NCI-H2081 (cell line): Measurements from ENCODE around the gene MSANTD4.
A peak's percentile ranks its signal among the peaks of the same experiment; 100 is the strongest.
"Not testable (repeated sequence)": the region's sequence is repeated elsewhere in the genome, so short reads cannot be mapped to it uniquely, and the experiment has no call there.

Experiments
- DNase-seq, 2 experiments: peaks; one replicate each; lab custom pipeline; 2025; lab: John Stamatoyannopoulos, UW

MSANTD4 gene

DNA sequence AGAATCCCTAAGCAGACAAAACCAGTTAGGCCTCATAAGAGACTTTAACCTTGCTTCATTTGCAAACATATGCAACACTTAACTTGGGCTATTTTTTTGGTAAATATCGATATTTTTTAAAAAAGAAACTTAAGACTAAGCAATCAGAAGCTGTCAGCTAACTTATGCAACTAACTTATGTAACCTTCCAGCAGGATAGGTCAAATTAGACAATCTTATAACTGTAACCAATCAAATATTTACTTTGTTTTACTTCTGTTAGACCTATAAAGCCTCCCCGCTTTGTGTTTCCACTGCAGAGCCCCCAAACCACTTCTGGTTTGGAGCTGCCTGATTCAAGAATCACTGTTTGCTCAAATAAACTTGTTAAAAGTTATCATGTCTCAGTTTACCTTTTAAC, 8.0 kb downstream of the MSANTD4 start:
- no peak for DNase-seq

DNA sequence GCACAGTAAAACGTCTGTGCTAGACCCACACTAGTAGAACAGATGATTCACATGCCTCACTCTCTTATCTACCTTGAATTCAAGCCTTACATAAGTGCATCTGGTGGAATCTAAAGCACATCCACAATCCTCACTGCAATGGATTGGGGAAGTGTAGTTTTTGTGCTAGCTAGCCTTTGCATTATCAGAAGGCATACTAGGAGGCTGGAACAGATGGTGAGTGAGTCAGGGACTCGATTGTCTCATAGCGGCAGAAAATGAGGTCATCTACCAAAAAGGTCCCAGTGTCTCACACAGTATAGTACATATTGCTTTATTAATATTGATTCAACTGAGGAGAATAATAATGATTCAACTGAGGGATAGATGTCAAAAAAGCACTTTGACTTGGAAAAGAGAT, 9.3 kb downstream of the MSANTD4 start:
- DNase-seq, result no peak

DNA sequence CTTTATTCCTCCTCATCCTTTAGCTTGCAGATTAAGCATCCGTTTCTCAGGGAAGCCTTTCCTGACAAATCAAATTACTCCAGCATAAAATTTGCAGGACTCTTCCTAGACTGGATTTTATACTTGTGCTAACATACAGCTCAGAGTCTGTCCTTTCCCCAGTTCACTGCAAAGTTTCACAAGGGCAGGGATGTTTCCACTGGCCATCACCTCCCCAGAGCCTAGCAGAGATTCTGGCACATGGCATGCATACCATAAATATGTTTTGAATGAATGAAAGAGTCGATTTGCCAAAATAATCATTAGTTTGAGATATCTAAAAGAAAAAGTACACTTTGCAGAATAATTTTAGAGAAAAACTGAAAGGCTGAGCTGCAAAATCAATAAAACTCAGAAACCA, 10.6 kb downstream of the MSANTD4 start:
- DNase-seq, result no peak

DNA sequence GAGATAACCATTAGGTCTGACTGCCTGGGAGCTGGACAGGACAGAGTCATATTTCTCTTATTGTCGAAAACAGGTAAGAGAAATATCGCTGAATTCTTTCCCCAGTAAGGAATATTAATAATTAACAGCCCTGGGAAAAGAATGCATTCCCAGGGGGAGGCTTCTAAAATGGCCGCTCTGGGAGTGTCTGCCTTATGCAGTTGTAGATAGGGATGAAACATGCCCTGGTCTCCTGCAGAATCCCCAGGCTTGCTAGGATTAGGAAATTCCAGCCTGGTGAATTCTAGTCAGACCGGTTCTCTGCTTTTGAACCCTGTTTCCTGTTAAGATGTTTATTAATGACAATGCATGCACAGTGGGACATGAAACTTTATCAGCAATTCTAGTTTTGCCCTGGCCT, 18.9 kb downstream of the MSANTD4 start:
- DNase-seq, result not testable (repeated sequence)

DNA sequence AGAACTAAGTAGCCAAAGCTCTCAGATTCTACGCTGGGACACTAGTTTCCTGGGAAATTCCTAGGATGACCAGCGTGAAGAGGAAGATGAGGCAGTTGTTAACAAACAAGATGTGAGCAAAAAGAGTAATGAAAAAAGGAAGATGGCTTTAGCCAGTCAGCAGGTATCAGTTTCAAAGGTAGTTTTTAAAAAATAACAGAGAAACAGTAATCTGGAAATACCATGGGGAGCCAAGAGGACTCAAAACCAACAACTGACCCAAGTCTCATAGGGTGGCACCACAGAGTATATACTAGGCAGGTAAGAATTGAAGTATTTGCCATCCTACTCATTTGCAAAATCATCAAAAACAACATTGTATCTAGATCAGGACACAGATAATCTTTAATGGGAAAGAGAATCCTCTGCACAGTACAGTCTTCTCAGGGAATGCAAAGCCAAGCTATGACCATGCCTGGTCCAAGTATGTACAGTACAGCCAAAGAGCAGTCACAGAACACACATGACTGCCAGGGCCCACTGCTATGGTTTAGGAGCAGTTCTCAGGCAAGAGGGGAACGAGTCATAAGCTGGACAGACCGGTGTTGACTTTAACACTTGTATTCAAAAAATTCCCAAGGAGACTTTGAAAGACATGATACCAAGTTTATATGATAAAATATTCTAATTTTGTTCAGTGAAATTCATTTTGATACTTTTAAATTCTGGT, 20.6 kb downstream of the MSANTD4 start:
- no peak for DNase-seq

DNA sequence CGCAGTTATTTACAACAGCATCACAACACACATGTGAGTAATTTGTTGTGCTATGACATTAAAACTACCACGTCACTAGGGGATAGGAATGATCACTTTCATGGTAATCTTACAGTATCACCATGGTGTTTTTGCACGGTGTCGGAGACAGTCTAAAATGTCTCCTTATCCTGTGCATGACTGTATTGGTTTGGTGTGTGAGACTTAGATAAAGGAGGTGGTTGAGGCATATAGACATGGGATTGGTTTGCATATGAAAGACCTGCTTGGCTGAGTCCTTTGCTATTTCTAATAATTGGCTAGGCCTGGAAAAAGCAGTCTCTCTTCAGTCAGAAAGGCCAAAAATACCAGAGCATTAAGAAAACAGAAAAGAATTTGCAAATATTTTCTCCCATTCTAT, 30.2 kb downstream of the MSANTD4 start:
- DNase-seq, result no peak

DNA sequence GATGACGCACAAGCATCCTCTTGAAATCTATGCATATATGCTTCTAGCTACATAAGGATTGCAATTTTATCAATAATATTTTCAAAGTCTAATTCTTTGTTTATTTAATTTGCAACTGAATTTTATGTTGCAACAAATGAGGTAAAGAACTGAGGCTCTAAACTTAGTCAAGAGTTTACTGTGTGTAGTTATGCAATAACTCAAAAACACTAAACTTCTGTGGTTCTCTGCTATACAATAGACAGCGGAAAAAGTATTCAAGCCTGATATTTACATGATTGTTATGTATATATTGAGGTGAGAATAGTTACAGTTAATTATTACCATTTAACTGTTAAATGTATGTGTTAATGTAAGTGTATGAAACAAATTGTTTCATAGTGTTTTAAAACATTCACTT, 32.9 kb downstream of the MSANTD4 start:
- DNase-seq, result no peak

DNA sequence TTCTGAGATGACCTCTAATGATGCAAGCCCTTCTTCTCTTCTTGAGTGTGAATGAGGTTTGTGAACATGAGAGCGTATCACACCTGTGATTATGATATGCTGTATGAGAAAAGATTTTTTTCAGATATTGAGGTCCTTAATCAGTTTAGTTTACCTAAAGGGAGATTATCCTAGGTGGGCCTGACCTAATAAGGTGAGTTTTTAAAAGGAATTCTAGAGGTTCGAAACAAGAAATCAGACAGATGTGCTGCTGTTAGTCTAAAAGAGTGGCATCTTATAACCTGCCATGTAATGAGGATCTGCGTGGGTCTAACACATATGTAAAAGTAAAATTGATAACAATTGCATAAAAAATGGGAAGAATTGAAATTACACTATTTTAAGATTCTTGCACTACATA, 33.8 kb downstream of the MSANTD4 start:
- no peak for DNase-seq

DNA sequence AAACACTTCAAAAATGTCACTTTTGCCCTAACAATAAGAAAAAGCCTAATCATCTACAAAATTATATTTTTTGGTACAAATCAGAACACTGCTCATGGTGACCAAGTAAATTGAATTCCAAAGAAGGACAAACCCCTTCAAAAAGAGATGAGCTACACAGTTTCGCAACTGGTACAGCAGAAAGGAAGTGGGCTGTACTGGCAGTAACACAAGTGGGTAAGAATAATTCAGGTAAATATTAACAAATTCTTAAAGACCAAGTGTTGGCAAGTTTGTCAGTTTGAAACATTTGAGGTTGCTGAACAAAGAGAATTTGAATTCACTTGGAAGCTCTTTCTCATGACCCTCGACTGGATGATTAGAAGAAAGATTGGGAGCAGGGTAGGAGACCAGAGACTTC, 35.5 kb downstream of the MSANTD4 start:
- no peak for DNase-seq

DNA sequence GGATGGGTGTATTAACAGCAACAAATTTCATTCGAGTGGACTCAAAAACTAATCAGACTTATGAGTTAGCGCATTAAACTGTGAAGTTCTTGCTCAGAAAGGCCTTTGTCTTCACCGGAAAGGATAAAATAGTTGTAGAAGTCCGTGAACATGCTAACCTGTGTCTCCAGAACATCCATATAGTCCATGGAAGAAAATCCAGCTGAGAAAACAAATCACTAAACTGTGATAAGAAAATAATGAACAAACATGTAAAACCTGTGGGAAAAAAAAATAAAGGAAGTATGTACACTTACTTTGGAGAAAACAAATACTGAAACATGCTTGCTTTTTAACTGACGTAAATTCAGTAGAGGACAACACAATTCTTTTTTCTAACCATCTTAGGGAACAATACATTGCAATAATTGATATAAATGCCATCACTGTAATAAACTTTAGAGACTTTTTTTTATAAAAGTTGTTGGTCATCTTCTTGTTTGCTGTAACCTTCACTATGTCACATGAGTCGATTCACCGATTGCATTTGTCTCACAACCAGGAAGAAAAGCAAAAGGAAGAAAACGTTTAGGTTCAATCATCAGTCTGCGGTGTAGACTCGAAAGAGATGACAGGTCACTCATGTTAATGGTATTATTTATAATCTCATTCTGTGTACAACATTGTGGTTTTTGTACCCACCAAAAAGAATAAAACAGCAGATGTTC, 41.9 kb downstream of the MSANTD4 start:
- DNase-seq, result no peak

DNA sequence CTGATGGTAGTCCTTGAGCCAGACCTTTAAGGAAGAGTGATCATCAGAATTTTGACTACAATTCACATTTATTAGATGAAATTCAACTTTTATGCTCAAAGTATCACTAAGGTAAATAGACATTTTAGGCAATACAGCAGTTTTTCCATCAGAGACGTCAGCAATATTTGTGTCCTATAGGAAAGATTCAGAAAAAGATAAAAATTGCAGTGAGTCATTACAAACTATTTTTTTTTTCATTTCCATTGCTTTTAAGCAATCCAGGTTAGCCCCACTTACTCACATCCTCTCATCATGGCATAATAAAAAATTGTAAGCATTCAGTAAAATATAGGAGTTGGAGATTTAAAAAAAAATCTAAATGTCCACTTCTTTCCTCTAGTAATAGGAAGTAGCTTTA, 46.9 kb downstream of the MSANTD4 start:
- no peak for DNase-seq

DNA sequence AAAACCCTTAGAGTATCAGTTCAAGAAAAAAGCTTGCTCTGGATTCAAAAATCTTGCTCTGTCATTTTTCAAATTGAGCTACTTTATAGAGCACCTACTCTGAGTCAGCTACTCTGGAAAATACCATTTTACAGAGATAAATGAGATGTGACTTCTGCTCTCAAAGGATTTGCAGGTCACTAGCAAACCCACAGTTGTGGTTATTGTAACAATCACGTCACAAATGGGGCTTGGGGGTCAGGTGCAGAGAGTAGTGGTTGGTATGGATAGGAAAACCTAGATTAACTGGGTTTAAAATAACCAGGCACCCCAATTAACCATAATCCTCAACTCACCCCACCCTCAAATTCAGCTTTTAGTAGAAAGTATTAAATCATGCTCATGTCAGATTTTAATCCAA, 52.3 kb downstream of the MSANTD4 start:
- no peak for DNase-seq

DNA sequence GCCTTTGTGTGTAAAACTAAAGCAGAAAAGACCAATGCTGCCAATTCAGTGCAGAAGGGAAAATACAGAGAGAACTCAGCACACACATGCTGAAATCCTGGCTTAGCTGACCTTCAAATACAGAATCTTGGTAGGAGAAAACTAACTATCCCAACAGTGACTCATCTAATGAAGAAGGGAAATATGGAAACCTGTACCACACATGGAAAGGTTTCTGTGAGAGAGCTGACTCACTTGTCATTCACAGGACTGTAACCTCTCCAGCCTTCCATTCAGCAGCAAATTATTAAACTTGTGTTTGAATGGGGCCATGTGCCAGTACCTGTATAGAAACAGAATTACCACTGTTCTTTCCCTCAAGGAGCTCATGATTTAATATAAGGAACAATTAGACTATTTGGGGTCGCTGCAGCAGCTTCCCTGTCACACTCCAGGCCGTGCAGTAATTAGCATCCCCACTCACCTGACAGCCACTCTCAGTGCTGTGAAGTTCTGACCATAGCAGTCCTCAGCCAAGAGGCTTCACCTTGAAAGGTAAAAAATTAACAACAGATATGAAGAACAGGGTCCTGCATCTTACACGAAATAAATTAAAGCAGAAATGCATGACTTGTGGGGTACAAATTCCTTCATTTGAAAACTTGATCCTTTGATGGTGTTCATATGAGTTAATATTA, 53.9 kb downstream of the MSANTD4 start:
- DNase-seq, result no peak

DNA sequence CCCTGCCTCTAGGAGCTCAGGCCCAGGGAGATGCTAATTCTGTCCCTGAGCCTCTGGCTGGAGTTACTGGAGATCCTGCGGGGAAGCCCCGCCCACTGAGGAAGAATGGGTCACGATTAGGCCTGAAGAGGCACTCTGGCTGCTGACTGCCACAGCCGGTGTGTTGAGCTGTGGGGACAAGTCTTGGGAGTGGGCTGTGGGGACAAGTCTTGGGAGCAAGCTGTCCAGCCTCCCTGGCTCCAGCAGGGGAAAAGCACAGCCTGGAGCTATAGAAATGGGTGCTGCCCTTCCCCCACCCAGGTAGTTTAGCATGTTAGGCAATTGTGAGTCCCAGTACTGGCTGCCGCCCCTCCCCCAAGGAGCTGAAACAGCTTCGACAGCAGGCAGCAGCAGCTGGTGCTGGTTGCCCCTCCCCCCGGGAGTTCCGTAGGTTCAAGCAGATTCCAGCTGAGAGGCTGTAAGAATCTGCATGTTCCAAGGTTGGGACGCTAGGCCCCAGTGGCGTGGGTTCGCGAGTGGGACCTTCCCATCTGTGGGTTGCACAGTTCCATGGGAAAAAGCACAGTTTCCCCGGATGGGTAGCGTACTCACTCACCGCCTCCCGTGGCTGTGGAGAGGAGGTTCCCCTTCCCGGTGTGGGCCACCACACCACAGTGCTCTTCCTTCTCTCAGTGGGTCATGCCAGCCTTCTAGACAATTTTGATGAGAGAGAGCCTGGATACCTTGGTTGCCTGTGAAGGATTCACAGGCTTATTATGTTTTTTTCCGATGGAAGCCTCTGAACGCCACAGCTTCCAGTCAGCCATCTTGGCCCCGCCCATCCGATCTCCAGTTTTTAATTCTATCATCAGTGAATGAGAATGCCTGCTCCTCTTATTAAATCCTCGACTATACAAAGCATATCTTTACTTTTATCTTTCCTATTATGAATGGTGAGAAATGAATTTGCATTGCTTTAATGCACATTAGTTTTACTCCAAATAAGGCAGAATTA, 61.5 kb downstream of the MSANTD4 start:
- DNase-seq, result peak; percentile 58 to 76
